MCF 10A (cell line): ENCODE results near the gene TOR1AIP2. TPM values are rescaled to one million over a fixed set of nuclear protein-coding genes. Genes with fewer than 3 reads are reported as not detected.

Source experiments
- BruUV-seq: library from RNA; stranded (reverse); fragments of 400-500 nt; replicated peaks from 2 replicates; lab custom pipeline; 2021; lab: Mats Ljungman, UMichigan
- CTCF ChIA-PET: fragments of 300-600 bp; sonication (Branson Sonifier 250); formaldehyde crosslinking; extraction: SDS; loops from one replicate; lab custom pipeline; 2021; ENCODE audit warnings: antibody characterized with exemption, inconsistent platforms; lab: Yijun Ruan, JAX
- POLR2A ChIA-PET: fragments of 300-600, 350-650 bp; sonication (Branson Sonifier 250); formaldehyde crosslinking; extraction: SDS; loops from one replicate; lab custom pipeline; 2020; ENCODE audit warnings: antibody characterized with exemption, inconsistent platforms; lab: Yijun Ruan, JAX
- DNase-seq: peaks from one replicate; pipeline ENCODE4 v3.0.0-alpha.2; 2018; ENCODE audit not compliant: unreplicated experiment
- H3K27ac Mint-ChIP-seq: one replicate; pipeline ENCODE4 v1.8.0; 2022; ENCODE audit warnings: mild to moderate bottlenecking, low read depth, mixed read lengths; ENCODE audit not compliant: unreplicated experiment
- H3K27me3 Mint-ChIP-seq: one replicate; pipeline ENCODE4 v1.8.0; 2022; ENCODE audit warnings: mixed read lengths; ENCODE audit not compliant: insufficient read depth, unreplicated experiment
- H3K36me3 Mint-ChIP-seq: one replicate; pipeline ENCODE4 v1.8.0; 2022; ENCODE audit warnings: mild to moderate bottlenecking, moderate library complexity, mixed read lengths; ENCODE audit not compliant: insufficient read depth, unreplicated experiment
- H3K4me1 Mint-ChIP-seq: one replicate; pipeline ENCODE4 v1.8.0; 2022; ENCODE audit warnings: mixed read lengths; ENCODE audit not compliant: insufficient read depth, unreplicated experiment
- H3K4me3 Mint-ChIP-seq: one replicate; pipeline ENCODE4 v1.8.0; 2022; ENCODE audit warnings: mild to moderate bottlenecking, moderate library complexity, mixed read lengths; ENCODE audit not compliant: unreplicated experiment
- H3K9me3 Mint-ChIP-seq: one replicate; pipeline ENCODE4 v1.8.0; 2022; ENCODE audit warnings: mixed read lengths; ENCODE audit not compliant: unreplicated experiment
- intact Hi-C: fragments of 100-400 bp; cut with micrococcal nuclease; formaldehyde crosslinking; loops from 2 replicates; pipeline ENCODE4 v1.14.1; 2022
- total RNA-seq: library from RNA; stranded (reverse); gene quantifications from 2 replicates; pipeline ENCODE4 v1.2.3, GENCODE V29; 2022
- TF ChIP-seq, protein P1 (sequence below): fragments of 200-600 bp; IDR thresholded peaks from one replicate; pipeline ENCODE4 v1.8.0; 2022; ENCODE audit warnings: antibody characterized with exemption, mild to moderate bottlenecking; ENCODE audit not compliant: unreplicated experiment

TOR1AIP2 gene
- total RNA-seq, 1 experiment from 2014 or later: 166 TPM

DNA sequence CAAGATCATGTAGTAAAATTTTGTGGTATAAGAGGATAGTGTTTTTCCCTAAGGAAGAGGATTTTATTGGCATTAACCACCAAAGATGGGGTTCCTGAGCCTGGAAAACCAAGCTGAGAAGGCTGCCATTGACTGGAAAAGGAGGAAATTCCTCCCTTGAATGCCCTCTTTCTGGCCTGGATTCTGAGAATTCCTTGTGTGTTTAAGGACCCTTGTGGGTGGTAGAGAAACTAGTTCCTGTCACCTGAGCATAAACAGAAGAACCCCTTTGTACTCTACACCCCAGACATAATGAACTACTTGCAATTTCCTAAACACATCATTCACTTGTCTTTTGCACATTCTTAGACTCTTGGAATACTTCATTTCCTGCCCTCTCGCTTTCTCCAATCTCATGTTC, 43.9 kb upstream of the TOR1AIP2 start:
- H3K27me3 Mint-ChIP-seq: no peaks in the 10 kb centered on the region
- intact Hi-C loops: no loop called here
- BruUV-seq: no TSS peak
- no peak overlapping the region for H3K4me3 Mint-ChIP-seq
- H3K9me3 Mint-ChIP-seq: no peaks in the 10 kb centered on the region
- ChIA-PET CTCF (interaction anchor here (0.6 to 1.3 kb wide), 3 partner anchors 12 to 183 kb away, joined by 3 to 5 read pairs (median 3); no protein-coding TSS in a partner anchor), POLR2A (interaction anchor here (3.2 kb wide), 1 partner anchor 33 kb away, joined by 15 read pairs; the partner anchor contains the start of gene CEP350)
- DNase-seq: no peak
- TF ChIP-seq, protein P1, sequence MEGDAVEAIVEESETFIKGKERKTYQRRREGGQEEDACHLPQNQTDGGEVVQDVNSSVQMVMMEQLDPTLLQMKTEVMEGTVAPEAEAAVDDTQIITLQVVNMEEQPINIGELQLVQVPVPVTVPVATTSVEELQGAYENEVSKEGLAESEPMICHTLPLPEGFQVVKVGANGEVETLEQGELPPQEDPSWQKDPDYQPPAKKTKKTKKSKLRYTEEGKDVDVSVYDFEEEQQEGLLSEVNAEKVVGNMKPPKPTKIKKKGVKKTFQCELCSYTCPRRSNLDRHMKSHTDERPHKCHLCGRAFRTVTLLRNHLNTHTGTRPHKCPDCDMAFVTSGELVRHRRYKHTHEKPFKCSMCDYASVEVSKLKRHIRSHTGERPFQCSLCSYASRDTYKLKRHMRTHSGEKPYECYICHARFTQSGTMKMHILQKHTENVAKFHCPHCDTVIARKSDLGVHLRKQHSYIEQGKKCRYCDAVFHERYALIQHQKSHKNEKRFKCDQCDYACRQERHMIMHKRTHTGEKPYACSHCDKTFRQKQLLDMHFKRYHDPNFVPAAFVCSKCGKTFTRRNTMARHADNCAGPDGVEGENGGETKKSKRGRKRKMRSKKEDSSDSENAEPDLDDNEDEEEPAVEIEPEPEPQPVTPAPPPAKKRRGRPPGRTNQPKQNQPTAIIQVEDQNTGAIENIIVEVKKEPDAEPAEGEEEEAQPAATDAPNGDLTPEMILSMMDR: no peak
- H3K36me3 Mint-ChIP-seq: peaks cover 54% of the 10 kb centered on the region
- H3K27ac Mint-ChIP-seq: no peak overlapping the region
- H3K4me1 Mint-ChIP-seq: peaks cover 12% of the 10 kb centered on the region

GRCh38 chr1:179917601-179918429, 40.2 kb upstream of the TOR1AIP2 start:
- ChIA-PET POLR2A (interaction anchor here (0.7 to 1.4 kb wide), 2 partner anchors 110 to 168 kb away, joined by 3 read pairs; no protein-coding TSS in a partner anchor), CTCF (interaction anchor here (0.6 to 1.0 kb wide), 2 partner anchors 10 to 19 kb away, joined by 3 to 4 read pairs; no protein-coding TSS in a partner anchor)
- H3K4me3 Mint-ChIP-seq: no peak overlapping the region
- peaks cover 90% of the 10 kb centered on the region for H3K36me3 Mint-ChIP-seq
- TF ChIP-seq, protein P1: no peak
- intact Hi-C loops: no loop called here
- no peaks in the 10 kb centered on the region for H3K27me3 Mint-ChIP-seq
- H3K9me3 Mint-ChIP-seq: no peaks in the 10 kb centered on the region
- TSS peak; percentile 28 for BruUV-seq
- no peak for DNase-seq
- no peaks in the 10 kb centered on the region for H3K4me1 Mint-ChIP-seq
- H3K27ac Mint-ChIP-seq: peak overlapping the region; percentile 7

GRCh38 chr1:179911812-179912211, 34.2 kb upstream of the TOR1AIP2 start:
- ChIA-PET CTCF (interaction anchor here (0.6 to 1.2 kb wide), 5 partner anchors 10 to 21 kb away, joined by 3 to 4 read pairs (median 3); no protein-coding TSS in a partner anchor), POLR2A (interaction anchor here (0.7 to 4.9 kb wide), 4 partner anchors 14 to 1179 kb away, joined by 3 to 27 read pairs (median 4); no protein-coding TSS in a partner anchor)
- H3K4me1 Mint-ChIP-seq: no peaks in the 10 kb centered on the region
- peaks cover 99% of the 10 kb centered on the region for H3K36me3 Mint-ChIP-seq
- H3K4me3 Mint-ChIP-seq: no peak overlapping the region
- TF ChIP-seq, protein P1: no peak
- no peak for DNase-seq
- no peaks in the 10 kb centered on the region for H3K9me3 Mint-ChIP-seq
- intact Hi-C loops: no loop called here
- H3K27ac Mint-ChIP-seq: no peak overlapping the region
- no TSS peak for BruUV-seq
- no peaks in the 10 kb centered on the region for H3K27me3 Mint-ChIP-seq

- no peak overlapping the region for H3K27ac Mint-ChIP-seq
- no peak overlapping the region for H3K4me3 Mint-ChIP-seq
- CTCF ChIA-PET: interaction anchor here (0.5 to 1.2 kb wide), 2 partner anchors 17 to 663 kb away, joined by 3 to 6 read pairs; no protein-coding TSS in a partner anchor
- H3K36me3 Mint-ChIP-seq: peaks cover 99% of the 10 kb centered on the region
- no peak for DNase-seq
- TF ChIP-seq, protein P1: no peak
- H3K4me1 Mint-ChIP-seq: no peaks in the 10 kb centered on the region
- intact Hi-C loops: no loop called here
- POLR2A ChIA-PET: interaction anchor here (0.7 to 4.9 kb wide), 4 partner anchors 15 to 28 kb away, joined by 3 to 27 read pairs (median 4); no protein-coding TSS in a partner anchor
- no peaks in the 10 kb centered on the region for H3K27me3 Mint-ChIP-seq
- BruUV-seq: no TSS peak
- H3K9me3 Mint-ChIP-seq: no peaks in the 10 kb centered on the region
These were observed 33.3 kb upstream of the TOR1AIP2 start for GRCh38 chr1:179910934-179911333.
